ES-I3 (cell line): ENCODE measurements around the gene LRRC34.

ENCODE experiments used
- H3K36me3 ChIP-seq: 2 replicates; pipeline ENCODE4 v1.6.1; 2013; ENCODE audit warnings: mild to moderate bottlenecking, low read length, control low read depth, moderate library complexity; ENCODE audit not compliant: insufficient read depth
- H3K4me1 ChIP-seq: 2 replicates; pipeline ENCODE4 v1.6.1; 2013; ENCODE audit warnings: mild to moderate bottlenecking, control low read depth, low read length; ENCODE audit not compliant: insufficient read depth
- H3K9ac ChIP-seq: 2 replicates; pipeline ENCODE4 v1.6.1; 2013; ENCODE audit warnings: low read depth, mild to moderate bottlenecking, low read length, moderate library complexity
- H3K9me3 ChIP-seq: 2 replicates; pipeline ENCODE4 v1.6.1; 2013; ENCODE audit warnings: mild to moderate bottlenecking, low read length, moderate library complexity; ENCODE audit not compliant: control insufficient read depth, insufficient read depth

The LRRC34 gene

GRCh38 chr3:169835533-169835932 lies 22.8 kb upstream of the LRRC34 start:
- H3K36me3 ChIP-seq: no peaks in the 10 kb centered on the region
- H3K9me3 ChIP-seq: no peaks in the 10 kb centered on the region
- H3K9ac ChIP-seq: no peak overlapping the region
- peaks cover 10% of the 10 kb centered on the region for H3K4me1 ChIP-seq

GRCh38 chr3:169827712-169828111 lies 15.0 kb upstream of the LRRC34 start:
- Histone ChIP-seq H3K4me1 (no peaks in the 10 kb centered on the region), H3K9me3 (no peaks in the 10 kb centered on the region), H3K9ac (no peak overlapping the region), H3K36me3 (no peaks in the 10 kb centered on the region)

GRCh38 chr3:169825316-169825715 lies 12.6 kb upstream of the LRRC34 start:
- no peak overlapping the region for H3K9ac ChIP-seq
- no peaks in the 10 kb centered on the region for H3K4me1 ChIP-seq

GRCh38 chr3:169822983-169823382 lies 10.3 kb upstream of the LRRC34 start:
- Histone ChIP-seq H3K36me3 (no peaks in the 10 kb centered on the region), H3K9ac (no peak overlapping the region), H3K4me1 (no peaks in the 10 kb centered on the region), H3K9me3 (no peaks in the 10 kb centered on the region)

More at GRCh38 chr3:169825316-169825715, 12.6 kb upstream of the LRRC34 start:
- Histone ChIP-seq H3K36me3 (no peaks in the 10 kb centered on the region), H3K9me3 (no peaks in the 10 kb centered on the region)

GRCh38 chr3:169822540-169822939 lies 9.8 kb upstream of the LRRC34 start:
- Histone ChIP-seq H3K9ac (no peak overlapping the region), H3K9me3 (no peaks in the 10 kb centered on the region)

GRCh38 chr3:169822091-169822490 lies 9.4 kb upstream of the LRRC34 start:
- H3K4me1 ChIP-seq: no peaks in the 10 kb centered on the region
- no peaks in the 10 kb centered on the region for H3K9me3 ChIP-seq
- H3K36me3 ChIP-seq: no peaks in the 10 kb centered on the region
- H3K9ac ChIP-seq: no peak overlapping the region

More at GRCh38 chr3:169822540-169822939, 9.8 kb upstream of the LRRC34 start:
- no peaks in the 10 kb centered on the region for H3K4me1 ChIP-seq
- H3K36me3 ChIP-seq: no peaks in the 10 kb centered on the region

- Histone ChIP-seq H3K9me3 (no peaks in the 10 kb centered on the region; the same call in 1 of the 2 replicates), H3K36me3 (no peaks in the 10 kb centered on the region)
These were observed 5.6 kb upstream of the LRRC34 start for GRCh38 chr3:169818316-169818715.

GRCh38 chr3:169815590-169816150 lies 3.0 kb upstream of the LRRC34 start:
- H3K36me3 ChIP-seq: no peaks in the 10 kb centered on the region
- H3K9me3 ChIP-seq: no peaks in the 10 kb centered on the region; the same call in 1 of the 2 replicates
- peaks cover 4% of the 10 kb centered on the region for H3K4me1 ChIP-seq
- no peak overlapping the region for H3K9ac ChIP-seq

More at GRCh38 chr3:169818316-169818715, 5.6 kb upstream of the LRRC34 start:
- peaks cover under 1% of the 10 kb centered on the region for H3K4me1 ChIP-seq
- H3K9ac ChIP-seq: no peak overlapping the region

- Histone ChIP-seq H3K9ac (peak overlapping the region; percentile 80; the same call in 1 of the 2 replicates), H3K36me3 (no peaks in the 10 kb centered on the region), H3K4me1 (peaks cover 4% of the 10 kb centered on the region), H3K9me3 (no peaks in the 10 kb centered on the region; the same call in 1 of the 2 replicates)
These were observed 1.2 kb upstream of the LRRC34 start for GRCh38 chr3:169813757-169814517.

GRCh38 chr3:169813278-169813677 lies 574 bp upstream of the LRRC34 start:
- Histone ChIP-seq H3K36me3 (no peaks in the 10 kb centered on the region), H3K9ac (peak overlapping the region; percentile 80; the same call in 1 of the 2 replicates), H3K9me3 (no peaks in the 10 kb centered on the region; the same call in 1 of the 2 replicates), H3K4me1 (peaks cover 4% of the 10 kb centered on the region)

GRCh38 chr3:169811631-169812331 lies 923 bp downstream of the LRRC34 start:
- Histone ChIP-seq H3K9me3 (no peaks in the 10 kb centered on the region; the same call in 1 of the 2 replicates), H3K4me1 (peaks cover 4% of the 10 kb centered on the region), H3K36me3 (no peaks in the 10 kb centered on the region; the same call in 1 of the 2 replicates), H3K9ac (peak overlapping the region; percentile 80)

- Histone ChIP-seq H3K36me3 (no peaks in the 10 kb centered on the region; the same call in 1 of the 2 replicates), H3K9me3 (no peaks in the 10 kb centered on the region), H3K4me1 (peaks cover 4% of the 10 kb centered on the region), H3K9ac (no peak overlapping the region)
These were observed 3.4 kb downstream of the LRRC34 start for GRCh38 chr3:169809230-169809795.

- Histone ChIP-seq H3K9me3 (no peaks in the 10 kb centered on the region), H3K36me3 (no peaks in the 10 kb centered on the region; the same call in 1 of the 2 replicates), H3K4me1 (no peaks in the 10 kb centered on the region), H3K9ac (no peak overlapping the region)
These were observed 8.0 kb downstream of the LRRC34 start for GRCh38 chr3:169804681-169805080.

GRCh38 chr3:169792359-169792758 lies 20.3 kb downstream of the LRRC34 start:
- no peaks in the 10 kb centered on the region for H3K9me3 ChIP-seq
- no peak overlapping the region for H3K9ac ChIP-seq
- no peaks in the 10 kb centered on the region; the same call in 1 of the 2 replicates for H3K36me3 ChIP-seq
- 0 out of 2 replicates have a peak, but pooled peaks cover 5% of the 10 kb centered on the region for H3K4me1 ChIP-seq
